Neuronal stem cell (in vitro differentiated cells): ENCODE results near the gene COL6A5.

Source experiments
- DNase-seq: peaks from one replicate; pipeline ENCODE4 v3.0.0-alpha.2; 2013; ENCODE audit warnings: low spot score
- H2AFZ ChIP-seq: one replicate; pipeline ENCODE4 v1.6.1; 2013; ENCODE audit warnings: mild to moderate bottlenecking, low read length, inconsistent platforms
- H2AK5ac ChIP-seq: 2 replicates; pipeline ENCODE4 v1.6.1; 2013; ENCODE audit warnings: low read depth, mild to moderate bottlenecking, inconsistent platforms, low read length, moderate library complexity, mixed read lengths
- H2BK120ac ChIP-seq: 2 replicates; pipeline ENCODE4 v1.6.1; 2013; ENCODE audit warnings: low read depth, mild to moderate bottlenecking, inconsistent platforms, low read length, moderate library complexity, mixed read lengths
- H2BK12ac ChIP-seq: one replicate; pipeline ENCODE4 v1.6.1; 2013; ENCODE audit warnings: low read length, inconsistent platforms
- H2BK15ac ChIP-seq: 2 replicates; pipeline ENCODE4 v1.6.1; 2013; ENCODE audit warnings: mild to moderate bottlenecking, low read length, inconsistent platforms, mixed read lengths
- H2BK5ac ChIP-seq: one replicate; pipeline ENCODE4 v1.6.1; 2013; ENCODE audit warnings: inconsistent platforms, mild to moderate bottlenecking, low read length, moderate library complexity
- H3K14ac ChIP-seq: one replicate; pipeline ENCODE4 v1.6.1; 2013; ENCODE audit warnings: low read length, inconsistent platforms
- H3K18ac ChIP-seq: 2 replicates; pipeline ENCODE4 v1.6.1; 2013; ENCODE audit warnings: low read length, inconsistent platforms
- H3K23ac ChIP-seq: 2 replicates; pipeline ENCODE4 v1.6.1; 2013; ENCODE audit warnings: low read depth, mild to moderate bottlenecking, mixed read lengths, low read length, inconsistent platforms; ENCODE audit not compliant: poor library complexity
- H3K27ac ChIP-seq: replicated peaks from 3 replicates; pipeline ENCODE4 v1.5.1; 2013; ENCODE audit warnings: low read length, inconsistent platforms
- H3K27me3 ChIP-seq, 3 experiments: 2 replicates each; pipeline ENCODE4 v1.6.1; 2013; ENCODE audit warnings: low read length in 3 of 3, mild to moderate bottlenecking in 2 of 3, inconsistent platforms in 1 of 3, low read depth in 1 of 3, mixed read lengths in 1 of 3, moderate library complexity in 1 of 3; ENCODE audit not compliant: control insufficient read depth in 3 of 3, insufficient read depth in 3 of 3
- H3K36me3 ChIP-seq, 2 donors: replicated peaks in 1 of 2; 2 replicates each; pipeline ENCODE4 v1.6.1; 2013; ENCODE audit warnings: low read length in 2 of 2; ENCODE audit not compliant: control insufficient read depth in 2 of 2, insufficient read depth in 2 of 2
- H3K4ac ChIP-seq: 2 replicates; pipeline ENCODE4 v1.6.1; 2013; ENCODE audit warnings: inconsistent platforms, mild to moderate bottlenecking, low read length, moderate library complexity
- H3K4me1 ChIP-seq, 2 donors: 1 replicate in 1 of 2; 2 replicates in 1 of 2; pipeline ENCODE4 v1.6.1; 2013; ENCODE audit warnings: low read length in 2 of 2, low read depth in 1 of 2; ENCODE audit not compliant: control insufficient read depth in 2 of 2, insufficient read depth in 1 of 2
- H3K4me2 ChIP-seq: one replicate; pipeline ENCODE4 v1.6.1; 2013; ENCODE audit warnings: mild to moderate bottlenecking, low read length, inconsistent platforms; ENCODE audit not compliant: insufficient read depth, poor library complexity, severe bottlenecking
- H3K4me3 ChIP-seq, 2 donors: 2 replicates each; pipeline ENCODE4 v1.5.1; 2013; ENCODE audit warnings: low read length in 2 of 2, mild to moderate bottlenecking in 2 of 2, inconsistent platforms in 1 of 2, moderate library complexity in 1 of 2
- H3K79me1 ChIP-seq: one replicate; pipeline ENCODE4 v1.6.1; 2013; ENCODE audit warnings: low read depth, mild to moderate bottlenecking, inconsistent platforms, low read length, moderate library complexity
- H3K9ac ChIP-seq: one replicate; pipeline ENCODE4 v1.6.1; 2013; ENCODE audit warnings: mild to moderate bottlenecking, low read depth, low read length, inconsistent platforms; ENCODE audit not compliant: poor library complexity
- H3K9me3 ChIP-seq, 2 donors: replicated peaks in 1 of 2; 2 replicates each; pipeline versions ENCODE3 to v1.6.1; 2013; ENCODE audit warnings: low read length in 2 of 2, mild to moderate bottlenecking in 2 of 2, inconsistent platforms in 1 of 2, low read depth in 1 of 2, mixed read lengths in 1 of 2, moderate library complexity in 1 of 2; ENCODE audit not compliant: control insufficient read depth in 2 of 2, insufficient read depth in 1 of 2
- H4K8ac ChIP-seq: one replicate; pipeline ENCODE4 v1.6.1; 2013; ENCODE audit warnings: low read depth, mild to moderate bottlenecking, inconsistent platforms, low read length, moderate library complexity
- H4K91ac ChIP-seq: one replicate; pipeline ENCODE4 v1.6.1; 2013; ENCODE audit warnings: low read length, low read depth, mild to moderate bottlenecking, inconsistent platforms; ENCODE audit not compliant: poor library complexity
- WGBS, 2 donors: extraction: QIAGEN DNeasy Blood & Tissue Kit; methylation state at CpG; one replicate each; pipeline ENCODE4 v1.1.7; 2013; ENCODE audit warnings: missing lambda C conversion rate in 2 of 2, mixed read lengths in 1 of 2; ENCODE audit not compliant: insufficient read length in 2 of 2, insufficient replicate concordance in 1 of 2; ENCODE audit errors: extremely low coverage in 2 of 2; 5-methylcytosine and 5-hydroxymethylcytosine counted together

The COL6A5 gene

GRCh38 chr3:130528120-130528519 lies 182.6 kb downstream of the COL6A5 start:
- Histone ChIP-seq H3K27ac (no peak overlapping the region), H2BK5ac (no peak overlapping the region), H2AFZ (no peak overlapping the region), H2AK5ac (no peak overlapping the region), H3K23ac (no peak overlapping the region), H3K4me3 (no peak overlapping the region), H3K27me3 (no peaks in the 10 kb centered on the region), H3K9me3 (no peaks in the 10 kb centered on the region), H3K79me1 (no peaks in the 10 kb centered on the region), H3K36me3 (no peaks in the 10 kb centered on the region), H4K91ac (no peak overlapping the region), H3K9ac (no peak overlapping the region), H4K8ac (no peak overlapping the region), H3K4ac (no peak overlapping the region), H2BK120ac (no peak overlapping the region), H3K18ac (no peak overlapping the region), H2BK15ac (no peak overlapping the region), H3K4me2 (no peak overlapping the region), H3K14ac (no peak overlapping the region), H2BK12ac (no peak overlapping the region), H3K4me1 (no peaks in the 10 kb centered on the region)
- no CpG with 5 or more reads among the region's 1 CpG for WGBS, 2 donors
- no peak for DNase-seq

DNA sequence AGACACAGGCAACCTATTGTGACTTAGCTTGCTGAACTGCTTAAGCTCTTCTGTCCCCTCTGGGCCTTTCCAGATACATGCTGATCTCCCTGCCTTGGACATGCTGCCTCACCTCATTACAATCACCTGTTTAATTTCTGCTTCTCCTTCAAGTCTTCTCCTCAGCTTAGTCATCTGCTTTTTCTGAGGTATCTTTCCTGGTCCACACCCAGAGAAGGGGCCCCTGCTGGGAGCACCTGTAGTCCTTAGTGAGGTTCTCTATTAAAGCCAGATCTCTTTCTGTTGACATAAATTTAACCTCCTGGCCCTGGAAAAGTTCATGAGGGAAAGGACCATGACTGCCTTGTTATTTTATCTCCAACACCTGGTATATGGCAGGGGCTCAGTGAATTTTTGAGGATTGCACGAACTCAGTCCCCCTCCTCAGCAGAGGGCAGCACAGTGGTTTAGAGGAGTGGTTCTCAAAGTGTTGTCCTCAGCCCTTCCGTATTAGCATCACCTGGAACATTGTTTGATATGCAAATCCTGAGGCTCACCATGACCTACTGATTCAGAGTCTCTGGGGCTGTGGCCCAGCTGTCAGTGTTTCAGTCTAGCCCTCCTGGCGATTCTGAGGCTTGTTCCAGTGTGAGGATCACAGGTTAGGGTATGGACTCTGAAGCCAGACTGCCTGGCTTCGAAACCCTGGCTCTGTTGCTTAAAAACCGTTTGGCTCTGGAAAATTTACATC lies 184.2 kb downstream of the COL6A5 start:
- Histone ChIP-seq H4K8ac (no peak overlapping the region), H3K4me1 (no peaks in the 10 kb centered on the region), H3K36me3 (no peaks in the 10 kb centered on the region), H3K27me3 (no peaks in the 10 kb centered on the region), H2BK15ac (no peak overlapping the region), H2AFZ (no peak overlapping the region), H3K27ac (no peak overlapping the region), H2BK12ac (no peak overlapping the region), H3K9ac (no peak overlapping the region), H3K4me2 (no peak overlapping the region), H3K4ac (no peak overlapping the region), H3K4me3 (no peak overlapping the region), H2BK120ac (no peak overlapping the region), H3K23ac (no peak overlapping the region), H3K79me1 (no peaks in the 10 kb centered on the region), H4K91ac (no peak overlapping the region), H3K9me3 (no peaks in the 10 kb centered on the region), H3K14ac (no peak overlapping the region), H2BK5ac (no peak overlapping the region), H3K18ac (no peak overlapping the region), H2AK5ac (no peak overlapping the region)
- no CpG with 5 or more reads among the region's 5 CpGs for WGBS, 2 donors
- no peak for DNase-seq

GRCh38 chr3:130533247-130533646 lies 187.8 kb downstream of the COL6A5 start:
- no peaks in the 10 kb centered on the region for H3K4me1 ChIP-seq
- no peak overlapping the region for H2AK5ac ChIP-seq
- no CpG with 5 or more reads among the region's 2 CpGs for WGBS, 2 donors

More at GRCh38 chr3:130533247-130533646, 187.8 kb downstream of the COL6A5 start:
- Histone ChIP-seq H4K91ac (no peak overlapping the region), H3K23ac (no peak overlapping the region), H2AFZ (no peak overlapping the region), H3K9ac (no peak overlapping the region), H2BK15ac (no peak overlapping the region), H3K36me3 (no peaks in the 10 kb centered on the region), H2BK120ac (no peak overlapping the region), H3K18ac (no peak overlapping the region), H3K4ac (no peak overlapping the region), H4K8ac (no peak overlapping the region), H3K27ac (no peak overlapping the region), H2BK12ac (no peak overlapping the region), H3K4me3 (no peak overlapping the region), H3K4me2 (no peak overlapping the region), H3K27me3 (no peaks in the 10 kb centered on the region), H3K79me1 (no peaks in the 10 kb centered on the region), H3K14ac (no peak overlapping the region), H3K9me3 (no peaks in the 10 kb centered on the region), H2BK5ac (no peak overlapping the region)
- no peak for DNase-seq
